Right lobe of liver (tissue), 6 donors: ENCODE data around the gene IGF2R. TPM values are rescaled to one million over a fixed set of nuclear protein-coding genes. Genes with fewer than 3 reads are reported as not detected.

Experiments
- ATAC-seq, 4 donors: fragments of 200-7000 bp; cut with Tn5 transposase; one replicate each; pipeline ENCODE4 v1.9.1; 2020; ENCODE audit warnings: mild to moderate bottlenecking in 4 of 4, moderate library complexity in 4 of 4
- DNase-seq, 3 donors: peaks; one replicate each; pipeline ENCODE4 v3.0.0-alpha.2; 2020
- H3K27ac ChIP-seq, 3 donors: fragments of 200-600 bp; one replicate each; pipeline ENCODE4 v1.8.0; 2022
- H3K27me3 ChIP-seq, 2 donors: fragments of 200-600 bp; one replicate each; pipeline ENCODE4 v1.8.0; 2022
- H3K36me3 ChIP-seq, 4 donors: fragments of 200-600 bp; sonication (generic) in 1 of 4; one replicate each; pipeline versions ENCODE4 v1.5.1 to v1.8.0; 2017 to 2022; ENCODE audit warnings: control low read depth in 1 of 4
- H3K4me1 ChIP-seq, 4 donors: fragments of 200-600 bp; sonication (generic) in 1 of 4; one replicate each; pipeline versions ENCODE4 v1.5.1 to v1.8.0; 2017 to 2022; ENCODE audit warnings: control low read depth in 1 of 4
- H3K4me3 ChIP-seq, 3 donors: fragments of 200-600 bp; one replicate each; pipeline ENCODE4 v1.8.0; 2022
- H3K9me3 ChIP-seq, 4 donors: fragments of 200-600 bp; sonication (generic) in 1 of 4; one replicate each; pipeline versions ENCODE4 v1.5.1 to v1.8.0; 2017 to 2022; ENCODE audit warnings: control low read depth in 1 of 4
- POLR2A ChIP-seq: fragments of 450-650 bp; IDR thresholded peaks from one replicate; pipeline ENCODE4 v1.6.1; 2017; ENCODE audit warnings: antibody characterized with exemption, mild to moderate bottlenecking
- WGBS: methylation state at CpG from one replicate; pipeline ENCODE4 v1.1.6; 2018; ENCODE audit warnings: low coverage, low lambda C conversion rate; ENCODE audit not compliant: insufficient coverage; ENCODE audit errors: missing lambda C conversion rate; 5-methylcytosine and 5-hydroxymethylcytosine counted together
- intact Hi-C, 2 donors: fragments of 100-400 bp; cut with DNase I; formaldehyde crosslinking; loops; one replicate each; pipeline versions ENCODE4 v1.11.2 to v1.14.1; 2022
- total RNA-seq, 6 experiments: library from RNA; depleted of rRNA in 2 of 6; stranded (reverse); fragments of >200 nt in 2 of 6; fragmentation: NEBNext Ultra II Directional in 3 of 6; extraction: Animal tissue kit (Norgen Biotek cat#: 25700) in 3 of 6; gene quantifications; one replicate each; pipeline versions ENCODE4 v1.1.0 to v1.2.4, GENCODE V29; 2016 to 2023
- TF ChIP-seq, protein P1 (sequence below), 4 donors: fragments of 200-600 bp in 3 of 4; fragments of 450-650 bp in 1 of 4; IDR thresholded peaks; one replicate each; pipeline versions ENCODE4 v1.5.1 to v1.8.0; 2016 to 2022; ENCODE audit warnings: antibody characterized with exemption in 4 of 4, mild to moderate bottlenecking in 2 of 4
- donor health status: DM: no; HTN: yes; CAD: no.
- donor health status: DM: no; HTN: no; CAD: no.
- donor health status: DM: no; HTN: no; CAD: no.
- donor health status: DM: no; HTN: yes; CAD: no.
- donor health status: DM: no; HTN: yes; CAD: no.

Gene IGF2R
- total RNA-seq, 6 experiments from 2014 or later, result 50.3 to 81.0 (median 67.1) TPM

DNA sequence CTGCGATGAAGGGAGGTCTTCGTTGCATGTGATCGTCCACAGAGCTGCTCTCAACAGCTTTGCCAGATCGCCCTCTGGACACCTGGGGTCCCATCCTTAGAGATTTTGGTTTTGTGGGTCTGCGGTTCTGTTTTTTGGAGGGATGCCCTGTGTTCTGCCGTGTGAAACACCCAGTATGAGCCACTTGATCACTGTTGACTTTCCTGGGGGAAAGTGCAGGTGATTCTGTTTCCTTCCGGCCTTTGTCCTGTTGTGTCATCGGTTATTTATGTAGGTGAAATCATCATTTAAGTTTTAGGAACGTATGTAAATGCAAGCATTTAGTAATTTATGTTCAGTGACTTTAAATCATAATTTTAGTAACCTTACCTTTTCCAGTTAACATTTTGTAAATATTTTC lies 96.3 kb downstream of the IGF2R start:
- DNase-seq (peak in 1 of 3 donors; percentile 69), ATAC-seq (peak; percentile 77 to 83 (median 81))
- no peak overlapping the region for H3K4me3 ChIP-seq
- no peak for TF ChIP-seq POLR2A
- TF ChIP-seq, protein P1, sequence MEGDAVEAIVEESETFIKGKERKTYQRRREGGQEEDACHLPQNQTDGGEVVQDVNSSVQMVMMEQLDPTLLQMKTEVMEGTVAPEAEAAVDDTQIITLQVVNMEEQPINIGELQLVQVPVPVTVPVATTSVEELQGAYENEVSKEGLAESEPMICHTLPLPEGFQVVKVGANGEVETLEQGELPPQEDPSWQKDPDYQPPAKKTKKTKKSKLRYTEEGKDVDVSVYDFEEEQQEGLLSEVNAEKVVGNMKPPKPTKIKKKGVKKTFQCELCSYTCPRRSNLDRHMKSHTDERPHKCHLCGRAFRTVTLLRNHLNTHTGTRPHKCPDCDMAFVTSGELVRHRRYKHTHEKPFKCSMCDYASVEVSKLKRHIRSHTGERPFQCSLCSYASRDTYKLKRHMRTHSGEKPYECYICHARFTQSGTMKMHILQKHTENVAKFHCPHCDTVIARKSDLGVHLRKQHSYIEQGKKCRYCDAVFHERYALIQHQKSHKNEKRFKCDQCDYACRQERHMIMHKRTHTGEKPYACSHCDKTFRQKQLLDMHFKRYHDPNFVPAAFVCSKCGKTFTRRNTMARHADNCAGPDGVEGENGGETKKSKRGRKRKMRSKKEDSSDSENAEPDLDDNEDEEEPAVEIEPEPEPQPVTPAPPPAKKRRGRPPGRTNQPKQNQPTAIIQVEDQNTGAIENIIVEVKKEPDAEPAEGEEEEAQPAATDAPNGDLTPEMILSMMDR (IDR thresholded peaks at IDR 0.05), result no peak
- no peaks in the 10 kb centered on the region for H3K9me3 ChIP-seq
- H3K27me3 ChIP-seq, result no peaks in the 10 kb centered on the region
- 23% methylated on average over 3 of the region's 9 CpGs for WGBS
- peaks cover 0 to 58% (median 27%) of the 10 kb centered on the region in 4 donors for H3K36me3 ChIP-seq
- H3K4me1 ChIP-seq, result peaks cover 0 to 27% (median 11%) of the 10 kb centered on the region in 4 donors
- peak overlapping the region; percentile 77 to 82 (median 82) for H3K27ac ChIP-seq
- intact Hi-C loops, result no loop called here

DNA sequence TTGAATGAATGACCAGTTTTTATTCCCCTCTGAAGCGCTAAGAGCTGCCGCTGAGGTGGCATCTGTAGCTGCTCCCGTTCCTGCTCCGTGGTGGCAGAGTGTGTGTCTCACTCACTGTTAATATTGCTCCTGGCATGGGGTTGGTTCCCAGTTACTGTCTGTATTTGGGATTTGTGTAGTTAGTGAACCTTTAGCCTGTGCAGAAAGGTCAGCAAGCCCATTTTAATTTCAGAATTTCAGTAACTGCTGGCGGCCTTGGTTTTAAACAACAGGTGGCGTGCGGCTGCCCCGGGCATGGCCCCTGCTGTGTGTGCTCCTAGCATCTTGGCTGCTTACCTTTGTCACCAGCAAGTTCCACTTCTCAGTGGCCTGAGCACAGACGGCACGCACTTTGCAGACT lies 98.7 kb downstream of the IGF2R start:
- Histone ChIP-seq H3K27ac (peak overlapping the region; percentile 37 to 38 (median 37)), H3K9me3 (no peaks in the 10 kb centered on the region), H3K4me1 (peaks cover 0 to 23% (median 11%) of the 10 kb centered on the region in 4 donors), H3K36me3 (peaks cover 3 to 58% (median 33%) of the 10 kb centered on the region in 4 donors), H3K4me3 (no peak overlapping the region), H3K27me3 (no peaks in the 10 kb centered on the region)
- no peak for TF ChIP-seq POLR2A
- TF ChIP-seq, protein P1 (IDR thresholded peaks at IDR 0.05), result peak in 2 of 4 donors; percentile 10 to 24
- 44% methylated on average over 10 of the region's 10 CpGs for WGBS
- intact Hi-C loops, result no loop called here
- DNase-seq, result peak in 2 of 3 donors; percentile 48 to 67
- ATAC-seq, result peak; percentile 39 to 63 (median 50)

DNA sequence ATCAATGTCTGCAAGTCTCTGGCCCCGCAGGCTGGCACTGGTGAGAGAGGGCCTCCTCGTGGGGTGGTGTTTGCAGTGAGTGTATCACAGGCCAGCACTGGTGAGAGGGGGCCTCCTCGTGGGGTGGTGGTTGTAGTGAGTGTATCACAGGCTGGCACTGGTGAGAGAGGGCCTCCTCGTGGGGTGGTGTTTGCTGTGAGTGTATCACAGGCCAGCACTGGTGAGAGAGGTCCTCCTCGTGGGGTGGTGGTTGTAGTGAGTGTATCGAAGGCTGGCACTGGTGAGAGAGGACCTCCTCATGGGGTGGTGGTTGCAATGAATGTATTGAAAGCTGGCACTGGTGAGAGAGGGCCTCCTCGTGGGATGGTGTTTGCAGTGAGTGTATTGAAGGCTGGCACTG lies 99.5 kb downstream of the IGF2R start:
- TF ChIP-seq POLR2A, result no peak
- TF ChIP-seq, protein P1 (IDR thresholded peaks at IDR 0.05), result no peak
- Histone ChIP-seq H3K9me3 (no peaks in the 10 kb centered on the region), H3K36me3 (peaks cover 3 to 61% (median 40%) of the 10 kb centered on the region in 4 donors), H3K27ac (no peak overlapping the region), H3K4me1 (peaks cover 0 to 24% (median 11%) of the 10 kb centered on the region in 4 donors), H3K27me3 (no peaks in the 10 kb centered on the region), H3K4me3 (no peak overlapping the region)
- intact Hi-C loops, result no loop called here
- ATAC-seq (no peak), DNase-seq (no peak)
- WGBS, result 83% methylated on average over 7 of the region's 7 CpGs

DNA sequence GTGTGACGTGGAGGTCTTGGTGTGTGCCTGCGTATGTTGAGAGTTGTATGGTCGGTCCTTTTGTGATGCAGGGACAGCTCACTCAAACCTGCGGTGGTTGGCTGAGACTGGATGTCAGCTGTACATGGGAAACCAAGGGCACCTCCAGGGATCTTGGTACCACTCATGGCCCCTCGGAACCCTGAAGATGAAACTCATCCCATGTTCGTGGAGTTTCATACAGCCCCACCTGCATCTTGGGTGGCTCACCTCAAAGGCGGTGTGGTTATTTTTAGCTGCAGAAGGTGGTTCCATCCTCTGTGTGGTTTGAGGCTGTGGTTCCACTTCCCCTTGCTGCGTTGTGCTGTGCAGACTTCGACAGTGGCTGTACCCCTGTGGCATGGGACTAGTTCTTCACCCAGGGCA lies 100.2 kb downstream of the IGF2R start:
- TF ChIP-seq, protein P1 (IDR thresholded peaks at IDR 0.05), result no peak
- no peak for TF ChIP-seq POLR2A
- Histone ChIP-seq H3K36me3 (peaks cover 3 to 62% (median 36%) of the 10 kb centered on the region in 4 donors), H3K27me3 (no peaks in the 10 kb centered on the region), H3K4me1 (peaks cover 0 to 31% (median 13%) of the 10 kb centered on the region in 4 donors), H3K27ac (no peak overlapping the region), H3K4me3 (no peak overlapping the region), H3K9me3 (no peaks in the 10 kb centered on the region)
- intact Hi-C loops, result no loop called here
- 60% methylated on average over 2 of the region's 9 CpGs for WGBS
- ATAC-seq (no peak), DNase-seq (peak in 1 of 3 donors; percentile 14)
